K562 (cell line): ENCODE data around the gene PEBP1. TPM values are rescaled to one million over a fixed set of nuclear protein-coding genes. Genes with fewer than 3 reads are reported as not detected.
A peak's percentile ranks its signal among the peaks of the same experiment; 100 is the strongest.

Source experiments
- ATAC-seq: fragments of 200-7000 bp; cut with Tn5 transposase; 3 replicates; pipeline ENCODE4 v1.9.1; 2020; ENCODE audit warnings: moderate library complexity
- Bru-seq: library from RNA; stranded (reverse); fragments of 400-500 nt; gene quantifications from one replicate; lab custom pipeline; 2021; lab: Mats Ljungman, UMichigan
- BruChase-seq, 2 experiments: library from RNA; stranded (reverse); fragments of 400-500 nt; gene quantifications; one replicate each; lab custom pipeline; 2021; lab: Mats Ljungman, UMichigan
- BruUV-seq: library from RNA; stranded (reverse); fragments of 400-500 nt; replicated peaks from 2 replicates; lab custom pipeline; 2021; lab: Mats Ljungman, UMichigan
- CTCF ChIA-PET: fragments of 300-600 bp; formaldehyde crosslinking; extraction: SDS; loops from one replicate; lab custom pipeline; 2021; ENCODE audit warnings: low intra/inter-chr PET ratio; lab: Yijun Ruan, JAX
- POLR2A ChIA-PET: fragments of 300-600, 350-650 bp; sonication (Branson Sonifier 250); formaldehyde crosslinking; extraction: SDS; loops from one replicate; lab custom pipeline; 2021; ENCODE audit warnings: antibody characterized with exemption, inconsistent platforms; lab: Yijun Ruan, JAX
- DNase-seq, 4 experiments: peaks; one replicate each; pipeline versions ENCODE4 v3.0.0 to v3.0.0-alpha.2; 2011 to 2018; ENCODE audit warnings: low spot score in 3 of 4, mixed read lengths in 3 of 4; ENCODE audit errors: extremely low read depth in 1 of 4
- FAIRE-seq: peaks from 2 replicates; lab custom pipeline; 2011; peaks lifted over from hg19 to GRCh38; lab: Jason Lieb, UNC
- H2AFZ ChIP-seq: 2 replicates; pipeline ENCODE4 v1.6.0; 2011; ENCODE audit warnings: low read depth, low read length, control low read depth, inconsistent platforms
- H3K27ac ChIP-seq: fragments of 200-600 bp; 3 replicates; pipeline ENCODE4 v1.8.0; 2011; ENCODE audit warnings: low read depth, mild to moderate bottlenecking, control low read depth, inconsistent platforms, low read length, moderate library complexity, mixed read lengths; ENCODE audit errors: extremely low read depth
- H3K27me3 ChIP-seq, 2 experiments: fragments of 300-600 bp in 1 of 2; 2 replicates in 1 of 2; 3 replicates in 1 of 2; pipeline versions ENCODE4 v1.6.0 to v1.8.0; 2011; ENCODE audit warnings: inconsistent platforms in 2 of 2, low read length in 2 of 2, mild to moderate bottlenecking in 1 of 2, mixed read lengths in 1 of 2, moderate library complexity in 1 of 2; ENCODE audit not compliant: control insufficient read depth in 2 of 2, insufficient read depth in 2 of 2
- H3K36me3 ChIP-seq: fragments of 300-600 bp; 3 replicates; pipeline ENCODE4 v1.8.0; 2011; ENCODE audit warnings: mild to moderate bottlenecking, low read length, inconsistent platforms; ENCODE audit not compliant: control insufficient read depth, insufficient read depth
- H3K4me1 ChIP-seq, 2 experiments: fragments of 200-600 bp in 1 of 2; replicated peaks in 1 of 2; 2 replicates in 1 of 2; 3 replicates in 1 of 2; pipeline versions ENCODE4 v1.5.1 to v1.8.0; 2011; ENCODE audit warnings: inconsistent platforms in 2 of 2, low read length in 2 of 2, mild to moderate bottlenecking in 1 of 2, mixed read lengths in 1 of 2, moderate library complexity in 1 of 2; ENCODE audit not compliant: control insufficient read depth in 2 of 2, insufficient read depth in 2 of 2
- H3K4me2 ChIP-seq: 2 replicates; pipeline ENCODE4 v1.6.1; 2011; ENCODE audit warnings: low read length, control low read depth, inconsistent platforms, mixed read lengths; ENCODE audit not compliant: insufficient read depth
- H3K4me3 ChIP-seq: fragments of 200-600 bp; sonication (generic), shearing (Covaris generic); 2 replicates; pipeline ENCODE4 v1.5.1; 2016; ENCODE audit warnings: control low read depth, inconsistent platforms
- H3K79me2 ChIP-seq: fragments of 200-600 bp; 3 replicates; pipeline ENCODE4 v1.8.0; 2011; ENCODE audit warnings: low read length, inconsistent platforms; ENCODE audit not compliant: control insufficient read depth, insufficient read depth
- H3K9ac ChIP-seq, 2 experiments: 2 replicates each; pipeline versions ENCODE4 v1.6.0 to v1.6.1; 2011; ENCODE audit warnings: low read depth in 2 of 2, low read length in 2 of 2, control low read depth in 1 of 2, inconsistent platforms in 1 of 2, mild to moderate bottlenecking in 1 of 2, mixed read lengths in 1 of 2; ENCODE audit not compliant: insufficient read depth in 1 of 2
- H3K9me1 ChIP-seq: one replicate; pipeline ENCODE4 v1.6.0; 2011; ENCODE audit warnings: inconsistent platforms, mild to moderate bottlenecking, low read length, moderate library complexity; ENCODE audit not compliant: control insufficient read depth, insufficient read depth
- H3K9me3 ChIP-seq: replicated peaks from 2 replicates; pipeline ENCODE4 v1.5.1; 2011; ENCODE audit warnings: low read depth, low read length, inconsistent platforms; ENCODE audit not compliant: control insufficient read depth, insufficient read depth
- H4K20me1 ChIP-seq: replicated peaks from 2 replicates; pipeline ENCODE4 v1.6.1; 2011; ENCODE audit warnings: low read length, inconsistent platforms, mixed read lengths; ENCODE audit not compliant: control insufficient read depth, insufficient read depth
- CBFA2T3 ChIP-seq: fragments of 450-650 bp; IDR thresholded peaks from 2 replicates; pipeline ENCODE4 v1.6.1; 2017
- CC2D1A ChIP-seq: fragments of 450-650 bp; IDR thresholded peaks from 2 replicates; pipeline ENCODE4 v1.6.1; 2017; ENCODE audit warnings: mild to moderate bottlenecking
- CXXC5 ChIP-seq: fragments of 250-450 bp; sonication (Bioruptor Pico); IDR thresholded peaks from 2 replicates; pipeline ENCODE4 v1.8.0; 2022; ENCODE audit warnings: inconsistent platforms, mild to moderate bottlenecking, moderate library complexity
- HDAC6 ChIP-seq: IDR thresholded peaks from 2 replicates; pipeline ENCODE4 v1.6.1; 2012; ENCODE audit warnings: low read depth, mild to moderate bottlenecking, control low read depth, inconsistent platforms, low read length, moderate library complexity
- HMGN3 ChIP-seq: IDR thresholded peaks from 2 replicates; pipeline ENCODE4 v1.6.1; 2011; ENCODE audit warnings: borderline replicate concordance, low read depth, mild to moderate bottlenecking, mixed read lengths, low read length; ENCODE audit not compliant: insufficient read length; ENCODE audit errors: extremely low read depth
- JUND ChIP-seq, 2 experiments: IDR thresholded peaks; 2 replicates in 1 of 2; 3 replicates in 1 of 2; pipeline ENCODE4 v1.6.1; 2011; ENCODE audit warnings: borderline replicate concordance in 2 of 2, low read depth in 2 of 2, low read length in 2 of 2, improper control_type of control experiment in 1 of 2, missing biosample characterization in 1 of 2, missing genetic modification characterization in 1 of 2, missing genetic modification reagents in 1 of 2
- RBFOX2 ChIP-seq: fragments of 200-400 bp; formaldehyde crosslinking; IDR thresholded peaks from 2 replicates; pipeline ENCODE4 v1.6.1; 2017; ENCODE audit warnings: low read depth, mild to moderate bottlenecking, low read length, moderate library complexity
- ZNF274 ChIP-seq: IDR thresholded peaks from 2 replicates; pipeline ENCODE4 v1.6.1; 2011; ENCODE audit warnings: low read depth, mild to moderate bottlenecking, low read length, moderate library complexity, borderline replicate concordance
- WGBS: fragments of 100-300 bp; shearing (Covaris generic); methylation state at CpG from one replicate; pipeline ENCODE4 v1.1.6; 2016; ENCODE audit warnings: low coverage, mixed read lengths; ENCODE audit not compliant: insufficient coverage; ENCODE audit errors: missing lambda C conversion rate; 5-methylcytosine and 5-hydroxymethylcytosine counted together
- in situ Hi-C: fragments of 300-500 bp; cut with MboI; formaldehyde crosslinking; loops from 4 replicates; pipeline ENCODE4 v1.15.0; 2018; ENCODE audit warnings: inconsistent platforms, mixed read lengths
- intact Hi-C: fragments of 100-400 bp; cut with micrococcal nuclease; formaldehyde crosslinking; loops from 2 replicates; pipeline ENCODE4 v1.14.2; 2022
- long read RNA-seq, 3 experiments: library from polyadenylated mRNA in 2 of 3; library from RNA in 1 of 3; unstranded in 2 of 3; stranded (forward) in 1 of 3; transcript quantifications; one replicate each; pipeline ENCODE4 v2.0.0, GENCODE V29; 2019 to 2022
- polyA minus RNA-seq, 3 experiments: library from RNA; depleted of rRNA, polyadenylated mRNA; stranded (reverse); fragments of >200 nt; gene quantifications; 2 replicates each; pipeline ENCODE4 v1.2.3, GENCODE V29; 2011
- polyA plus RNA-seq, 8 experiments: library from polyadenylated mRNA; depleted of rRNA in 4 of 8; stranded (reverse) in 5 of 8; unstranded in 3 of 8; fragments of >200 nt; fragmentation: Nextera tagmentation in 2 of 8; fragmentation: Illumina TruSeq in 1 of 8; extraction: Ambion mirVana in 2 of 8; extraction: Trizol in 1 of 8; gene quantifications; 2 replicates each; pipeline versions ENCODE4 v1.2.1 to v1.2.3, GENCODE V29; 2011 to 2014; ENCODE audit warnings: inconsistent platforms in 1 of 8, missing spikeins in 1 of 8
- total RNA-seq, 7 experiments: library from RNA; depleted of rRNA in 6 of 7; stranded (reverse); fragments of >200 nt in 6 of 7; fragmentation: Illumina TruSeq in 2 of 7; extraction: Trizol in 2 of 7; gene quantifications; 2 replicates each; pipeline versions ENCODE4 v1.2.1 to v1.2.3, GENCODE V29; 2011 to 2021; ENCODE audit warnings: low replicate concordance in 1 of 7
- TF ChIP-seq, protein P1 (sequence below), 2 experiments: IDR thresholded peaks; 2 replicates each; pipeline ENCODE4 v1.6.1; 2011; ENCODE audit warnings: borderline replicate concordance in 1 of 2, control low read depth in 1 of 2, low read depth in 1 of 2, low read length in 1 of 2, mild to moderate bottlenecking in 1 of 2, mixed read lengths in 1 of 2, moderate library complexity in 1 of 2; ENCODE audit not compliant: insufficient read depth in 1 of 2, insufficient read length in 1 of 2, poor library complexity in 1 of 2, severe bottlenecking in 1 of 2; ENCODE audit errors: extremely low read depth in 1 of 2
- TF ChIP-seq, protein P2 (sequence below): sonication (generic); formaldehyde crosslinking; IDR thresholded peaks from 2 replicates; pipeline ENCODE4 v1.9.0; 2022; ENCODE audit warnings: mild to moderate bottlenecking, missing genetic modification reagents
- TF ChIP-seq, protein P3 (sequence below): fragments of 450-650 bp; formaldehyde crosslinking; IDR thresholded peaks from 2 replicates; pipeline ENCODE4 v1.4.0; 2022; ENCODE audit warnings: missing genetic modification characterization

PEBP1 gene
- total RNA-seq (2011; cell fraction: chromatin; rRNA removed; ENCODE audit: low replicate concordance), result 8.8 and 16.1 TPM in 2 replicates
- total RNA-seq (2011; cell fraction: nucleolus; rRNA removed), result 20.7 and 23.2 TPM in 2 replicates
- total RNA-seq (2011; cell fraction: nucleoplasm; rRNA removed), result 17.1 and 23.0 TPM in 2 replicates
- total RNA-seq (2014; rRNA removed), result 203 and 259 TPM in 2 replicates
- 141 and 146 TPM in 2 replicates for total RNA-seq (2014; rRNA removed; fragmentation: Illumina TruSeq; extraction: Trizol)
- total RNA-seq (2015; rRNA removed; fragmentation: Illumina TruSeq; extraction: Trizol), result 194 and 202 TPM in 2 replicates
- total RNA-seq (2021), result 183 and 186 TPM in 2 replicates
- 112 and 145 TPM in 2 replicates for polyA plus RNA-seq (2011; rRNA removed)
- 179 and 230 TPM in 2 replicates for polyA plus RNA-seq (2011; cell fraction: cytosol; rRNA removed)
- polyA plus RNA-seq (2011; cell fraction: nucleus; rRNA removed), result 62.5 and 85.5 TPM in 2 replicates
- polyA plus RNA-seq (2012), result 95.4 and 146 TPM in 2 replicates
- polyA plus RNA-seq (2014; fragmentation: Illumina TruSeq; extraction: Trizol), result 206 and 207 TPM in 2 replicates
- 100 to 1,000 TPM in 1 of 2 experiments, 10 to 100 TPM in 1; 77.3 to 113 TPM for polyA plus RNA-seq (2014; fragmentation: Nextera tagmentation; extraction: Ambion mirVana)
- polyA plus RNA-seq (2014; rRNA removed), result 153 and 160 TPM in 2 replicates
- 67.6 and 77.2 TPM in 2 replicates for polyA minus RNA-seq (2011; rRNA and poly(A)+ RNA removed)
- polyA minus RNA-seq (2011; cell fraction: cytosol; rRNA and poly(A)+ RNA removed), result 65.7 and 86.5 TPM in 2 replicates
- 8.2 and 15.0 TPM in 2 replicates for polyA minus RNA-seq (2011; cell fraction: nucleus; rRNA and poly(A)+ RNA removed)
- percentile 87 among the genes with signal in this experiment for Bru-seq, nascent RNA
- percentile 85 among the genes with signal in this experiment for BruChase-seq, experiment 1, labeled RNA remaining after a 2-hour chase
- BruChase-seq, experiment 2, labeled RNA remaining after a 6-hour chase, result percentile 87 among the genes with signal in this experiment
- long read RNA-seq, experiment 1, transcript PEBP1-201 (4 exons, 1,697 nt), result major isoform, 858 of 1,030 reads
- long read RNA-seq, experiment 1, partial matches to known transcripts, result 117 of 1,030 reads
- long read RNA-seq, experiment 1, other reads (novel, unspliced or antisense), result 55 of 1,030 reads
- long read RNA-seq, experiment 2, transcript PEBP1-201 (4 exons, 1,697 nt), result major isoform, 211 of 314 reads
- long read RNA-seq, experiment 2, partial matches to known transcripts, result 89 of 314 reads
- long read RNA-seq, experiment 2, other reads (novel, unspliced or antisense), result 14 of 314 reads
- long read RNA-seq, experiment 3, transcript PEBP1-201 (4 exons, 1,697 nt), result major isoform, 486 of 490 reads
- long read RNA-seq, experiment 3, partial matches to known transcripts, result 3 of 490 reads
- long read RNA-seq, experiment 3, other reads (novel, unspliced or antisense), result 1 of 490 reads

DNA sequence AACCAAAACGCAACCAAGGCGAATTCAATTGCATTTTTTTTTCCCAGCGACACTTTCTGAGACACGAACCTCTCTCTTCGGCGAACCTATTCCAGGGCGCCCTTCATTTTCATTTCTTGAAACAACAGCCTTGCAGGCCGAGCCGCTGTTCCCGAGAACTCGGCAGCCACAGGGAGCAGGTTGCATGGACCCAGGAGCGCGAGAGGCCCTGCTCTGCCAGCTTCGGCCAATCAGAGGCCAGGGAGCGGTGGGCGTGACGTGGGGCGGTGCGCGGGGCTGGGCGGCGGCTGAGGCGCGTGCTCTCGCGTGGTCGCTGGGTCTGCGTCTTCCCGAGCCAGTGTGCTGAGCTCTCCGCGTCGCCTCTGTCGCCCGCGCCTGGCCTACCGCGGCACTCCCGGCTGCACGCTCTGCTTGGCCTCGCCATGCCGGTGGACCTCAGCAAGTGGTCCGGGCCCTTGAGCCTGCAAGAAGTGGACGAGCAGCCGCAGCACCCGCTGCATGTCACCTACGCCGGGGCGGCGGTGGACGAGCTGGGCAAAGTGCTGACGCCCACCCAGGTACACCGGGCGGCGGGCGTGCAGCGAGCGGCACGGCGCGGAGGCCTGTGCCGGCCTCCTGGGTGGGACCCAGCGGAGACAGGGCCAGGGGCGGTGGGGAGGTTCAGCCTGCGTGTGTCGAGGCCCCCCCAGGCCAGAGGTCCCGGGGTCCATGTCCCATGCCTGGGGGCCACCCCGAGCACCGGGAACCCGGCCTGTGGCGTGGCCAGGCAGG, at the start of gene PEBP1:
PEBP1 (plus strand) TSS at position 337 of the 771 bp plus-strand sequence; CDS start at position 423, 86 bp downstream.
- peak within 1 kb of the TSS; percentile 87 for H3K4me2 ChIP-seq
- DNase-seq (peak; percentile 93 to 98 (median 97)), FAIRE-seq (peak; percentile 87), ATAC-seq (peak; percentile 99)
- under 1% methylated on average over 53 of the region's 70 CpGs for WGBS
- H3K9ac ChIP-seq, result peak within 1 kb of the TSS; percentile 86 to 100
- H3K36me3 ChIP-seq, result peaks cover 34% of the 10 kb centered on the region
- no TSS peak for BruUV-seq
- ChIA-PET POLR2A (interaction anchor here (0.7 to 2.8 kb wide), 10 partner anchors 12 to 261 kb away, joined by 3 to 19 read pairs (median 4); partner anchors contain the start of gene TAOK3), CTCF (no interaction called here)
- H3K4me3 ChIP-seq, result peak within 1 kb of the TSS; percentile 80
- peaks cover 2 to 27% of the 10 kb centered on the region in 2 experiments; a peak in 3 of 5 replicates for H3K4me1 ChIP-seq
- H3K9me1 ChIP-seq, result no peaks in the 10 kb centered on the region
- in situ Hi-C loops, result no loop called here
- intact Hi-C loops, result no loop called here
- H2AFZ ChIP-seq, result peak within 1 kb of the TSS; percentile 84
- peaks cover 33% of the 10 kb centered on the region for H3K79me2 ChIP-seq
- H3K27ac ChIP-seq, result peak within 1 kb of the TSS; percentile 77
- H3K27me3 ChIP-seq, result no peaks in the 10 kb centered on the region
- H3K9me3 ChIP-seq, result no peaks in the 10 kb centered on the region
- H4K20me1 ChIP-seq, result no peaks in the 10 kb centered on the region; the same call in 1 of the 2 replicates
- TF ChIP-seq JUND (IDR thresholded peaks at IDR 0.05; ENCODE audit: borderline replicate concordance, low read depth, low read length), result 0 out of 2 replicates have a peak, but pooled peaks have one; percentile 5
- TF ChIP-seq JUND (tag; IDR thresholded peaks at IDR 0.05; ENCODE audit: borderline replicate concordance, low read depth, low read length), result no peak; the same call in 2 of the 3 replicates
- peak; percentile 26 for TF ChIP-seq HMGN3
- TF ChIP-seq, protein P1, sequence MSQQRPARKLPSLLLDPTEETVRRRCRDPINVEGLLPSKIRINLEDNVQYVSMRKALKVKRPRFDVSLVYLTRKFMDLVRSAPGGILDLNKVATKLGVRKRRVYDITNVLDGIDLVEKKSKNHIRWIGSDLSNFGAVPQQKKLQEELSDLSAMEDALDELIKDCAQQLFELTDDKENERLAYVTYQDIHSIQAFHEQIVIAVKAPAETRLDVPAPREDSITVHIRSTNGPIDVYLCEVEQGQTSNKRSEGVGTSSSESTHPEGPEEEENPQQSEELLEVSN (IDR thresholded peaks at IDR 0.05; ENCODE audit: borderline replicate concordance in 1 of 2, extremely low read depth in 1 of 2, insufficient read depth in 1 of 2, insufficient read length in 1 of 2, low read depth in 1 of 2, low read length in 1 of 2, poor library complexity in 1 of 2, severe bottlenecking in 1 of 2), result peak; percentile 94 to 95
- TF ChIP-seq, protein P2, sequence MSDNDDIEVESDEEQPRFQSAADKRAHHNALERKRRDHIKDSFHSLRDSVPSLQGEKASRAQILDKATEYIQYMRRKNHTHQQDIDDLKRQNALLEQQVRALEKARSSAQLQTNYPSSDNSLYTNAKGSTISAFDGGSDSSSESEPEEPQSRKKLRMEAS (CRISPR knock-in tag), result peak; percentile 99
- TF ChIP-seq, protein P3, sequence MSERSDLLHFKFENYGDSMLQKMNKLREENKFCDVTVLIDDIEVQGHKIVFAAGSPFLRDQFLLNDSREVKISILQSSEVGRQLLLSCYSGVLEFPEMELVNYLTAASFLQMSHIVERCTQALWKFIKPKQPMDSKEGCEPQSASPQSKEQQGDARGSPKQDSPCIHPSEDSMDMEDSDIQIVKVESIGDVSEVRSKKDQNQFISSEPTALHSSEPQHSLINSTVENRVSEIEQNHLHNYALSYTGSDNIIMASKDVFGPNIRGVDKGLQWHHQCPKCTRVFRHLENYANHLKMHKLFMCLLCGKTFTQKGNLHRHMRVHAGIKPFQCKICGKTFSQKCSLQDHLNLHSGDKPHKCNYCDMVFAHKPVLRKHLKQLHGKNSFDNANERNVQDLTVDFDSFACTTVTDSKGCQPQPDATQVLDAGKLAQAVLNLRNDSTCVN, result no peak
- TF ChIP-seq CBFA2T3, result no peak
- TF ChIP-seq CXXC5 (CRISPR knock-in tag), result peak; percentile 87
- no peak for TF ChIP-seq CC2D1A
- TF ChIP-seq ZNF274, result no peak
- peak; percentile 96 for TF ChIP-seq RBFOX2
- TF ChIP-seq HDAC6, result no peak
